HepG2 (cell line): ENCODE measurements around the gene RBM12. TPM values are rescaled to one million over a fixed set of nuclear protein-coding genes. Genes with fewer than 3 reads are reported as not detected.
A peak's percentile ranks its signal among the peaks of the same experiment; 100 is the strongest.

ENCODE experiments used
- ELK4 ChIP-seq: sonication (generic); formaldehyde crosslinking; IDR thresholded peaks from 2 replicates; pipeline ENCODE4 v1.9.0; 2021; ENCODE audit warnings: missing genetic modification reagents, borderline replicate concordance
- FOXP4 ChIP-seq: sonication (generic); formaldehyde crosslinking; IDR thresholded peaks from 2 replicates; pipeline ENCODE4 v1.4.0; 2020; ENCODE audit warnings: missing genetic modification reagents
- JUND ChIP-seq: sonication (generic); formaldehyde crosslinking; IDR thresholded peaks from 2 replicates; pipeline ENCODE4 v1.8.0; 2022; ENCODE audit warnings: mild to moderate bottlenecking, missing genetic modification reagents
- NR2F6 ChIP-seq, 2 experiments: IDR thresholded peaks; 2 replicates each; pipeline ENCODE4 v1.6.1; 2016; ENCODE audit warnings: antibody characterized with exemption in 1 of 2, mild to moderate bottlenecking in 1 of 2
- STAT5B ChIP-seq: sonication (generic); formaldehyde crosslinking; IDR thresholded peaks from 2 replicates; pipeline ENCODE4 v1.4.0; 2020; ENCODE audit warnings: missing genetic modification reagents
- TCF7 ChIP-seq: sonication (generic); IDR thresholded peaks from 2 replicates; pipeline ENCODE4 v1.6.1; 2016; ENCODE audit warnings: antibody characterized with exemption, low read depth
- ZBTB21 ChIP-seq: sonication (generic); formaldehyde crosslinking; IDR thresholded peaks from 2 replicates; pipeline ENCODE4 v1.4.0; 2020; ENCODE audit warnings: missing genetic modification reagents
- ZBTB4 ChIP-seq: sonication (generic); formaldehyde crosslinking; IDR thresholded peaks from 2 replicates; pipeline ENCODE4 v1.4.0; 2020; ENCODE audit warnings: missing genetic modification reagents, mild to moderate bottlenecking, borderline replicate concordance
- ZFAT ChIP-seq: sonication (generic); formaldehyde crosslinking; conservative IDR thresholded peaks from 2 replicates; pipeline ENCODE4 v1.8.1; 2023; ENCODE audit warnings: missing genetic modification reagents, inconsistent platforms
- ZNF556 ChIP-seq: sonication (generic); formaldehyde crosslinking; IDR thresholded peaks from 2 replicates; pipeline ENCODE4 v1.4.0; 2020; ENCODE audit warnings: mild to moderate bottlenecking, missing genetic modification reagents, borderline replicate concordance
- ZNF615 ChIP-seq: sonication (generic); formaldehyde crosslinking; IDR thresholded peaks from 2 replicates; pipeline ENCODE4 v1.5.0; 2020; ENCODE audit warnings: mild to moderate bottlenecking, missing genetic modification reagents, borderline replicate concordance
- polyA plus RNA-seq, 8 experiments: library from polyadenylated mRNA; depleted of rRNA in 3 of 8; stranded (reverse) in 7 of 8; unstranded in 1 of 8; fragments of >200 nt; fragmentation: Illumina TruSeq in 4 of 8; extraction: Trizol in 4 of 8; gene quantifications; 2 replicates each; pipeline versions ENCODE4 v1.2.1 to v1.2.3, GENCODE V29; 2011 to 2016; ENCODE audit warnings: low read depth in 4 of 8, missing spikeins in 1 of 8, mixed read lengths in 1 of 8; ENCODE audit not compliant: insufficient read depth in 1 of 8
- total RNA-seq, 5 experiments: library from RNA; depleted of rRNA; stranded (reverse); fragments of >200 nt; fragmentation: Illumina TruSeq; extraction: Trizol; gene quantifications; 2 replicates each; pipeline ENCODE4 v1.2.3, GENCODE V29; 2016; ENCODE audit warnings: low read depth in 1 of 5
- TF ChIP-seq, protein P1 (sequence below): sonication (generic); formaldehyde crosslinking; IDR thresholded peaks from 2 replicates; pipeline ENCODE4 v1.4.0; 2020; ENCODE audit warnings: mild to moderate bottlenecking, missing genetic modification reagents
- TF ChIP-seq, protein P2 (sequence below): sonication (generic); formaldehyde crosslinking; IDR thresholded peaks from 2 replicates; pipeline ENCODE4 v1.4.0; 2020; ENCODE audit warnings: missing genetic modification reagents

The RBM12 gene
- total and polyA plus RNA-seq, 2 of the 13 experiments (the other 11 are each of a cell fraction or from before 2014, with no cell fraction given) = 97.9 to 104 TPM

DNA sequence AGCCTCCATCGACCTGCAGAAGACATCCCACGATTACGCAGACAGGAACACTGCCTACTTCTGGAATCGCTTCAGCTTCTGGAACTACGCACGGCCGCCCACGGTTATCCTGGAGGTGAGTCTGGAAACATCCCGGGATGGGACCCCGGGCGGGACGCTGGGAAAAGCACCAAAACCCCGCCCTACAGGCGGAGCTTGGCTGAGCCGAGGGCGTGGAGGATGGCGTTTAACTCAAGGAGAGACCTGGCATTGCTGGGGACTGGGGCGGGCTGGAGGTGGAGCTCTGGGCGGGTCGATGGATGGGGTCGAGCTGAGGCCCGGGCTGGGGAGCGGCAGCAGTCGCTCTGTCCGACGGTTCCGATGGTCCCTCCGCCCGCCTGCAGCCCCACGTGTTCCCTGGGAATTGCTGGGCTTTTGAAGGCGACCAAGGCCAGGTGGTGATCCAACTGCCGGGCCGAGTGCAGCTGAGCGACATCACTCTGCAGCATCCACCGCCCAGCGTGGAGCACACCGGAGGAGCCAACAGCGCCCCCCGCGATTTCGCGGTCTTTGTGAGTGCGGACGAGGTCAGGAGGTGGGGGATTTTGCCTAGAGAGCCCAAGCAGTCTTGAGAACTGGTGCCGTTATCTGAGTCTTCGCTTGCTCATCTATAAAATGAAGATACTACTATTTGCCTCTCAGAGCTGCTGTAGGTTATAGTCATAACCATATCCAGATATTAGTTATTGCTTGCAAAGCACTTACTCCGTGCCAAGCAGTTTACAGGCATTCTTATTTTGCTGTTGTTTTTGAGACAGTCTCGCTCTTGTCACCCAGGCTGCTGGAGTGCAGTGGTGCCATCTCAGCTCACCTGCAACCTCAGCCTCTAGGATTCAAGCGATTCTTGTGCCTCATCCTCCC lies 45.3 kb downstream of the RBM12 start (continued):
- 0 out of 2 replicates have a peak, but pooled peaks have one; percentile 93 for TF ChIP-seq ZBTB4 (CRISPR knock-in tag)
- TF ChIP-seq, protein P1, sequence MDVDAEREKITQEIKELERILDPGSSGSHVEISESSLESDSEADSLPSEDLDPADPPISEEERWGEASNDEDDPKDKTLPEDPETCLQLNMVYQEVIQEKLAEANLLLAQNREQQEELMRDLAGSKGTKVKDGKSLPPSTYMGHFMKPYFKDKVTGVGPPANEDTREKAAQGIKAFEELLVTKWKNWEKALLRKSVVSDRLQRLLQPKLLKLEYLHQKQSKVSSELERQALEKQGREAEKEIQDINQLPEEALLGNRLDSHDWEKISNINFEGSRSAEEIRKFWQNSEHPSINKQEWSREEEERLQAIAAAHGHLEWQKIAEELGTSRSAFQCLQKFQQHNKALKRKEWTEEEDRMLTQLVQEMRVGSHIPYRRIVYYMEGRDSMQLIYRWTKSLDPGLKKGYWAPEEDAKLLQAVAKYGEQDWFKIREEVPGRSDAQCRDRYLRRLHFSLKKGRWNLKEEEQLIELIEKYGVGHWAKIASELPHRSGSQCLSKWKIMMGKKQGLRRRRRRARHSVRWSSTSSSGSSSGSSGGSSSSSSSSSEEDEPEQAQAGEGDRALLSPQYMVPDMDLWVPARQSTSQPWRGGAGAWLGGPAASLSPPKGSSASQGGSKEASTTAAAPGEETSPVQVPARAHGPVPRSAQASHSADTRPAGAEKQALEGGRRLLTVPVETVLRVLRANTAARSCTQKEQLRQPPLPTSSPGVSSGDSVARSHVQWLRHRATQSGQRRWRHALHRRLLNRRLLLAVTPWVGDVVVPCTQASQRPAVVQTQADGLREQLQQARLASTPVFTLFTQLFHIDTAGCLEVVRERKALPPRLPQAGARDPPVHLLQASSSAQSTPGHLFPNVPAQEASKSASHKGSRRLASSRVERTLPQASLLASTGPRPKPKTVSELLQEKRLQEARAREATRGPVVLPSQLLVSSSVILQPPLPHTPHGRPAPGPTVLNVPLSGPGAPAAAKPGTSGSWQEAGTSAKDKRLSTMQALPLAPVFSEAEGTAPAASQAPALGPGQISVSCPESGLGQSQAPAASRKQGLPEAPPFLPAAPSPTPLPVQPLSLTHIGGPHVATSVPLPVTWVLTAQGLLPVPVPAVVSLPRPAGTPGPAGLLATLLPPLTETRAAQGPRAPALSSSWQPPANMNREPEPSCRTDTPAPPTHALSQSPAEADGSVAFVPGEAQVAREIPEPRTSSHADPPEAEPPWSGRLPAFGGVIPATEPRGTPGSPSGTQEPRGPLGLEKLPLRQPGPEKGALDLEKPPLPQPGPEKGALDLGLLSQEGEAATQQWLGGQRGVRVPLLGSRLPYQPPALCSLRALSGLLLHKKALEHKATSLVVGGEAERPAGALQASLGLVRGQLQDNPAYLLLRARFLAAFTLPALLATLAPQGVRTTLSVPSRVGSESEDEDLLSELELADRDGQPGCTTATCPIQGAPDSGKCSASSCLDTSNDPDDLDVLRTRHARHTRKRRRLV (CRISPR knock-in tag) = peak; percentile 79; the same call in 1 of the 2 replicates
- peak; percentile 73; the same call in 1 of the 2 replicates for TF ChIP-seq JUND
- TF ChIP-seq TCF7 = no peak
- TF ChIP-seq ZNF615 (CRISPR knock-in tag) = no peak
- TF ChIP-seq, protein P2, sequence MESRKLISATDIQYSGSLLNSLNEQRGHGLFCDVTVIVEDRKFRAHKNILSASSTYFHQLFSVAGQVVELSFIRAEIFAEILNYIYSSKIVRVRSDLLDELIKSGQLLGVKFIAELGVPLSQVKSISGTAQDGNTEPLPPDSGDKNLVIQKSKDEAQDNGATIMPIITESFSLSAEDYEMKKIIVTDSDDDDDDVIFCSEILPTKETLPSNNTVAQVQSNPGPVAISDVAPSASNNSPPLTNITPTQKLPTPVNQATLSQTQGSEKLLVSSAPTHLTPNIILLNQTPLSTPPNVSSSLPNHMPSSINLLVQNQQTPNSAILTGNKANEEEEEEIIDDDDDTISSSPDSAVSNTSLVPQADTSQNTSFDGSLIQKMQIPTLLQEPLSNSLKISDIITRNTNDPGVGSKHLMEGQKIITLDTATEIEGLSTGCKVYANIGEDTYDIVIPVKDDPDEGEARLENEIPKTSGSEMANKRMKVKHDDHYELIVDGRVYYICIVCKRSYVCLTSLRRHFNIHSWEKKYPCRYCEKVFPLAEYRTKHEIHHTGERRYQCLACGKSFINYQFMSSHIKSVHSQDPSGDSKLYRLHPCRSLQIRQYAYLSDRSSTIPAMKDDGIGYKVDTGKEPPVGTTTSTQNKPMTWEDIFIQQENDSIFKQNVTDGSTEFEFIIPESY = no peak
- no peak; the same call in 1 of the 2 replicates for TF ChIP-seq STAT5B (CRISPR knock-in tag)
- TF ChIP-seq ZBTB21 (CRISPR knock-in tag) = peak; percentile 34; the same call in 1 of the 2 replicates
- peak; percentile 58; the same call in 1 of the 2 replicates for TF ChIP-seq NR2F6 (IDR thresholded peaks at IDR 0.05)
- peak; percentile 55; the same call in 1 of the 2 replicates for TF ChIP-seq NR2F6 (CRISPR knock-in tag; IDR thresholded peaks at IDR 0.05)
- peak; percentile 67; the same call in 1 of the 2 replicates for TF ChIP-seq FOXP4 (CRISPR knock-in tag)
- peak; percentile 94; the same call in 1 of the 2 replicates for TF ChIP-seq ZNF556 (CRISPR knock-in tag)
- TF ChIP-seq ZFAT (CRISPR knock-in tag) = no peak
- no peak for TF ChIP-seq ELK4 (CRISPR knock-in tag)
